Measurements from ENCODE around the gene CARD11.

CARD11 gene

DNA sequence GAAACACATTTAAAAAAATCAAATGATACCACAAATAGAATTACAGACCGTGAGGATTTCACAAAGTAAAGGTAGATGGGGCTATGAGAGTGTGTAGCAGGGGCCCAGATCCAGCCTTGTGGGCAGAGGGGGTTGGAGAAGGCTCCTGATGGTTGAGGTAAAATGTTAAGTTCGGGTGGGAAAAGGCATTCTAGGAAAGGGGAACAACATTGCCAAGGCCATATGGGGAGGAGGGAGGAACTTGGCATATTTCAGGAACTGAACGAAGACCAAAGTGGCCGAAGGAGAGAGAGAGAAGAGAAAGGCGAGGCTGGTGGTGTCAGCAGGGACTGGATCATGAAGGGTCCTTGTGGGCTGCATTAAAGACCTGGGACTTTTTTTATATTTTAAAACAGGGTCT is 98.9 kb downstream of the CARD11 start:
- H3K36me3 ChIP-seq, result peaks cover 0 to 42% (median 31%) of the 10 kb centered on the region in 11 experiments; a peak in 17 of 22 replicates

DNA sequence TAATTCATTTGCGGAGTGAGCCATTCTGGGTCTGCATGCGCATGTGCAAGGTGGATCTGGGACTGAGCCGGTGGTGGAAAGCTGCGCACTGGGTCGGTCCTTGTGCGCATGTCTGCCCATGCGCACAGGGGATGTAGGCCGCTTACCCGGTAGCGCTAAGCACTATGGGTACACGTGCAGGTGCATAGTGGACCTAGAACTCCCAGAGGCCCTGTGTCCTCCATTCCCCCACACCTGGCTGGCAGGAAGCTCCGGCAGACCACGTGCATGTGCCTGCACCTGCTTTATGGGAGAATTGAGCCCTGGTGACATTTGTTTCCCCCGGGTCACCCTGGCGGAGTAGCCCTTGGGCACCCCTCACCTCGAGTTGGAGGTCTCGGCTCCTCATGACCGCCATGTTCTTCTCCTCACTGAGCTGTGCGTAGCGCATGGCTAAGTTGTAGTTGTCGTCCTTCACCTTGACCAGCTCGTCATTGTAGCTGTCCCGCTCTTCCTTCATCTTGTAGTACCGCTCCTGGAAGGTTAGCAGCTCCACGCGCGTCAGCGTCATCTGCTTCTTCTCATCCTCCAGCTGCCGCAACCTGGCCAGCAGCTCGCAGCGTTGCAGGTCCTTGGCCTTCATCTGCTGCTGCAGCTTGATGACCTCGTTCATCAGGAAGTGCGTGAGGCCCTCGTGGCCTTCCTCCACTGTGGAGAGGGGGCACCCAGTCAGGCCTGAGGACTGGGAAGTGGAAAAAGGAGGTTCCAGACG is 99.6 kb downstream of the CARD11 start:
- Histone ChIP-seq H3K36me3 (peaks cover 0 to 49% (median 31%) of the 10 kb centered on the region in 11 experiments; a peak in 17 of 22 replicates), H3K4me2 (peak overlapping the region in 4 of 11 experiments; percentile 8 to 65 (median 40); a peak in 4 of 22 replicates), H4K20me1 (peaks cover 0 to 11% (median 0%) of the 10 kb centered on the region in 11 experiments; a peak in 3 of 22 replicates), H3K9ac (no peak overlapping the region), H3K4me1 (peaks cover 11 to 40% (median 31%) of the 10 kb centered on the region in 10 experiments), H3K27me3 (no peaks in the 10 kb centered on the region), H3K27ac (no peak overlapping the region), H3K4me3 (no peak overlapping the region), H3K9me3 (replicated peaks in 1 of 11) (peaks cover 0 to 23% (median 12%) of the 10 kb centered on the region in 11 experiments; a peak in 14 of 22 replicates)
- no peak for TF ChIP-seq Cebpa-rat (IDR thresholded peaks at IDR 0.05)

More for the DNA sequence above, 98.9 kb downstream of the CARD11 start:
- no peak overlapping the region for H3K9ac ChIP-seq
- peak overlapping the region in 4 of 11 experiments; percentile 8 to 65 (median 40); a peak in 6 of 22 replicates for H3K4me2 ChIP-seq
- H3K4me3 ChIP-seq, result no peak overlapping the region
- H3K27me3 ChIP-seq, result no peaks in the 10 kb centered on the region
- peaks cover 10 to 34% (median 24%) of the 10 kb centered on the region in 10 experiments for H3K4me1 ChIP-seq
- H3K27ac ChIP-seq, result no peak overlapping the region
- H4K20me1 ChIP-seq, result peaks cover 0 to 11% (median 0%) of the 10 kb centered on the region in 11 experiments; a peak in 3 of 22 replicates
- H3K9me3 ChIP-seq (replicated peaks in 1 of 11), result peaks cover 0 to 28% (median 17%) of the 10 kb centered on the region in 11 experiments; a peak in 15 of 22 replicates
- TF ChIP-seq Cebpa-rat (IDR thresholded peaks at IDR 0.05), result no peak

DNA sequence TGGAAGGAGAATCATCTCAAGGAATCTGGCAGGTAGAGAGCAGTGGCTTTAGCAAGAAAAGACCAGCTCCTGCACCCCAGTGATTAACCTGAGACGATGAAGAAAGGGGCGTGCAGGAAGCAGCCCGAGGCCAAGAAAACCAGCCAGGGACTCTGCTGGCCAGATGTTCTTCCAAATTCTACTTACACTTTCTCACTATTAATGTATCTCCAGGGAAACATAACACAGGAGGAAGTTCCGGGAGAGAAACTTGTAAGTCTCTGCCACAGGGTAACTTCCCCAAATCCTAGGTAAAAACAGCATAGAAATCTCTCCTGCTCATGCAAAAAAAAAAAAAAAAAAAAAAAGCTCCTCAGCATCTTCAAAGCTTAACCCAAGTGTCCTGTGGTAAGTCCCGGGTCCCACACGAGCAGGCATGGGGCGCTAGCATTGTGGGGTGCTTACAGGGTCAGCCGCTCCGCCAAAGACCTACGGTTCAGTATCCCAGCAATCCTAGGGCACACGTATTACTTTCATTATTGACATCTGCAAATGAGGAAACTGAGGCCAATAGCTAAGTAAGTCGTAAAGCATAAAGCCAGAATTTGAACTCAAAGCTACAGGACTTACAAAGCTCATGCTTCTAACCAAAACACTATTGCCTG is 102.3 kb downstream of the CARD11 start:
- peaks cover 0 to 73% (median 47%) of the 10 kb centered on the region in 11 experiments; a peak in 19 of 22 replicates for H3K36me3 ChIP-seq
- H3K27me3 ChIP-seq, result no peaks in the 10 kb centered on the region
- H3K4me2 ChIP-seq, result peak overlapping the region; percentile 6 to 77 (median 47); a peak in 19 of 22 replicates
- no peak for TF ChIP-seq Cebpa-rat (IDR thresholded peaks at IDR 0.05)
- peak overlapping the region in 6 of 11 experiments; percentile 21 to 73 (median 40); a peak in 8 of 22 replicates for H3K27ac ChIP-seq
- peak overlapping the region in 1 of 11 experiments; percentile 45; a peak in 1 of 22 replicates for H3K9ac ChIP-seq
- peaks cover 14 to 45% (median 35%) of the 10 kb centered on the region in 10 experiments for H3K4me1 ChIP-seq
- H4K20me1 ChIP-seq, result peaks cover 0 to 11% (median 0%) of the 10 kb centered on the region in 11 experiments; a peak in 3 of 22 replicates
- H3K9me3 ChIP-seq (replicated peaks in 1 of 11), result peaks cover 0 to 23% (median 12%) of the 10 kb centered on the region in 11 experiments; a peak in 13 of 22 replicates
- no peak overlapping the region for H3K4me3 ChIP-seq

DNA sequence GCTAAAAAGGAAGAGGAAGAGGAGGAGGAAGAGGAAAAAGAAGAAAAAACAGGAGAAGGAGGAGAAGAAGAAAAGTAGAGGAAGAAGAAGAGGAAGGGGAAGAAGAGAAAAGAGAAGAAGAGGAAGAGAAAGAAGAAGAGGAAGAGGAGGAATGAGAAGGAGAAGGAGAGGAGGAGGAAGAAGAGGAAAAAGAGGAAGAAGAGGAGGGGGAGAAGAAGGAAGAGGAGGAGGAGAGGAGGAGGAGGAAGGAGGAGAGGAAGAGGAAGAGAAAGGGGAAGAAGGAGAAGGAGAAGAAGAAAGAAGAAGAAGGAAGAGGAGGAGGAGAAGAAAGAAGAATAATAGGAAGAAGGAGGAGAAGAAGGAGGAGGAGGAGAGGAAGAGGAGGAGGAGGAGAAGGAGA is 103.2 kb downstream of the CARD11 start:
- H3K4me1 ChIP-seq, result peaks cover 14 to 45% (median 35%) of the 10 kb centered on the region in 10 experiments
- peaks cover 0 to 23% (median 12%) of the 10 kb centered on the region in 11 experiments; a peak in 13 of 22 replicates for H3K9me3 ChIP-seq (replicated peaks in 1 of 11)
- peaks cover 0 to 67% (median 46%) of the 10 kb centered on the region in 11 experiments; a peak in 19 of 22 replicates for H3K36me3 ChIP-seq
- peak overlapping the region in 5 of 11 experiments; percentile 21 to 73 (median 53); a peak in 6 of 22 replicates for H3K27ac ChIP-seq
- no peak for TF ChIP-seq Cebpa-rat (IDR thresholded peaks at IDR 0.05)
- H4K20me1 ChIP-seq, result peaks cover 0 to 11% (median 0%) of the 10 kb centered on the region in 11 experiments; a peak in 3 of 22 replicates
- H3K4me3 ChIP-seq, result no peak overlapping the region
- H3K4me2 ChIP-seq, result peak overlapping the region; percentile 6 to 77 (median 47); a peak in 13 of 22 replicates
- no peak overlapping the region for H3K9ac ChIP-seq
- no peaks in the 10 kb centered on the region for H3K27me3 ChIP-seq

DNA sequence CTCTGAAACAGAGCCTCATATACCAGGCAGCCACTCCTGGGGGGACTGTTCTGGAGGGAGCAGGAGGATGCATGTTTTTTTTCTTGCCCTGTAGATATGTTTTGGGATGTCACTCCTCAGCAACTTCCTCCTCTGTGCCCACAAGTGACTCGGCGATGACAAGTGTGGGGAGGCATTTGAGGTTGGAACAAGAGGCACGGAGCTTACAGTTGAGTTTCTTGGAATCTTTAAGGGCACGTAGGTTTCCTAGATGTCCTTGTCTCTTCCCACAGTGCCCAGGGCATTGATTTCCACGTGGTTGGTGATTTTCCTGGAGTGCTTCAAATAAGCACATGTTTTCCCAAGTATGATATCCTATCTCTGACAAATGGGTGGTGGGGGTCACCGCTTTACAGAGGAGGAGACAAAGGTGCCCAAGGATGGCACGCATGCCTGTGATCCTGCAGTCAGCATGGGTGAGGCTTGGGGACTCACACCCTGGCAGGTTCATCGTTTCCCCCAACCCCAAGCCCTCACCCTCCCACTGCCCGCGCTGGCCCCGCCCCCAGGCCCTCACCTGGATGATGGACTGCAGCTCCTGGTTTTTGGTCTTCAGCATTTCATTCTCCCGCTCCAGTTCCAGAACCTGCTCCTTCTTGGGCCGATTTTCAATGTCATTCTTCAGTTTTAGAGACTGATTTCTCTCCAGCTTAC is 104.3 kb downstream of the CARD11 start:
- TF ChIP-seq Cebpa-rat (IDR thresholded peaks at IDR 0.05), result no peak
- Histone ChIP-seq H3K4me2 (peak overlapping the region in 10 of 11 experiments; percentile 2 to 70 (median 46); a peak in 16 of 22 replicates), H3K9ac (no peak overlapping the region; a peak in 1 of 22 replicates), H4K20me1 (peaks cover 0 to 11% (median 0%) of the 10 kb centered on the region in 11 experiments; a peak in 3 of 22 replicates), H3K4me3 (no peak overlapping the region), H3K9me3 (replicated peaks in 1 of 11) (peaks cover 0 to 21% (median 10%) of the 10 kb centered on the region in 11 experiments; a peak in 13 of 22 replicates), H3K4me1 (peaks cover 14 to 44% (median 31%) of the 10 kb centered on the region in 10 experiments), H3K27ac (peak overlapping the region in 2 of 11 experiments; percentile 0 to 3; a peak in 2 of 22 replicates), H3K27me3 (no peaks in the 10 kb centered on the region), H3K36me3 (peaks cover 0 to 59% (median 40%) of the 10 kb centered on the region in 11 experiments; a peak in 19 of 22 replicates)

DNA sequence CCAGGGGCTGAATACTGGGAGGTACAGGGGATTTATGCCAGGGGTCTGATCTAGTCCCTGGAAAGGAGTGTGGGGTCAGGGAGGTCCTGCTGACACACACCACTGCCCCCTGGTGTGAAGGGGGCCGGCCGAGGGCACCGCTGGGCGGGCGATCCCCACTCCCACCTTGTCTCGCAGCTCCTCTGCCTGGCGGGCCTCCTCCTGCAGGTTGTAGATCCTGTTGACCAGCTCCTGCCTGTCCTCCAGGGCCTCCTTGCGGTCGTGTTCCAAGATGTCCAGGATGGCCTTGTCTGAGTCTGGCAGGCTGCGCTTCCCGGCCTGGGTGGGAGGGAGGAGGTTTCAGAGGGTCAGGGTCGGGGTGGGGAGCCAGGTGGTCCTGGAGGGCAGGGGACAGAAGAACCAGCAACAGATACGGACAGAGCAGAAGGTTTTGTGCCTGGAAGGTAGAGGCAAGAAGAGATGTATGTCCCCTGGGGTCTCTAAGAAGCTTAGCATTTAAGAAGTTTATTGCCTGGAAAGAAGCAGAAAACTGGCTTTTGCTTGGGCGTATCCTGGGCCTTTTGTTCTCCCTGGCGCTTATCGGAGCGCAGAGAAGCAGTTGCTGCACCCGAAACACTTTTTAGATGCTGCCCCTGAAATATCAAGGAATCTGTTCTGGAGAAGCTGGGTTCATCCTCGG is 105.0 kb downstream of the CARD11 start:
- Histone ChIP-seq H3K9ac (no peak overlapping the region; a peak in 1 of 22 replicates), H3K9me3 (replicated peaks in 1 of 11) (peaks cover 0 to 14% (median 7%) of the 10 kb centered on the region in 11 experiments; a peak in 10 of 22 replicates), H3K4me3 (no peak overlapping the region), H3K36me3 (peaks cover 0 to 58% (median 37%) of the 10 kb centered on the region in 11 experiments; a peak in 19 of 22 replicates), H3K4me1 (peaks cover 14 to 48% (median 32%) of the 10 kb centered on the region in 10 experiments), H3K4me2 (peak overlapping the region in 9 of 11 experiments; percentile 4 to 70 (median 51); a peak in 15 of 22 replicates), H3K27me3 (no peaks in the 10 kb centered on the region), H4K20me1 (peaks cover 0 to 11% (median 0%) of the 10 kb centered on the region in 11 experiments; a peak in 3 of 22 replicates), H3K27ac (no peak overlapping the region)
- TF ChIP-seq Cebpa-rat (IDR thresholded peaks at IDR 0.05), result no peak

DNA sequence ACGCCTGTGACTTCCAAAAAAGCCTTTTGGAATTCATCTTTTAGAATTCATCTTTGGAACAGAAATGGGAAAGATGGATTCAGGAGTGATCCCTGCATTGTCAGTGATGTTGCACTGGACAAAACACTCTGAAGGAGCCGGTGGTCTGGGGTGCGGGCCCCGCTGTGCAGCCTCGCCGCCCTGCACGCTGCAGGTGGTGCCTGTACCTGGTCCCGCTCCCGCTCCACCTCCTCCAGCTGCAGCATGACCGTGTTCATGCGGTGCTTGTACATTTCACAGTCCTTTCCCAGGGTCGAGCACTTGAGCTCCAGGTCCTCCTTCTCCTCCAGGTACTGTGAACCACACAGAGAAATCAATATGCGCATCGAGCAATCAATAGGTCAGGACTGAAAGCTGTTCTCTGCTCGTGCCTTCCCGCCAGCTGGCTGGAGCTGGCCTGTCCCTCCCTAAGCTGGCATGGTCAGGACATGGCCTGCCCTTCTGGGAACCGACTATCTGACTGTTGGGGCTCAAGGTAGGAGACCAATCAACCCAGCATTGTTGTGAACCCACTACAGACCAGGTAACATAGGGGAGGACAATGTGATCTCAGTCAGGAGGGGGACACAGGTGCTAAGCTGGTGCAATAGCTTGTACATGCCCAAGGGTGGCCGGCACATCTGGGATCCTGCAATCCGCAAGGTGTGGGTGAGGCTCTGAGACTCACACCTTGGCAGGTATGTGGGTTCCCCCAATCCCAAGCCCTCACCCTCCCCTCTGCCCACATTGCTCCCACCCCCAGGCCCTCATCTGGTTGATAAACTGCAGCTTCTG is 105.8 kb downstream of the CARD11 start:
- Histone ChIP-seq H3K4me2 (no peak overlapping the region), H3K9me3 (replicated peaks in 1 of 11) (peaks cover 0 to 11% (median 5%) of the 10 kb centered on the region in 11 experiments; a peak in 7 of 22 replicates), H3K4me3 (no peak overlapping the region), H3K9ac (no peak overlapping the region), H4K20me1 (peaks cover 0 to 11% (median 0%) of the 10 kb centered on the region in 11 experiments; a peak in 3 of 22 replicates), H3K27me3 (no peaks in the 10 kb centered on the region), H3K4me1 (peaks cover 14 to 51% (median 32%) of the 10 kb centered on the region in 10 experiments), H3K36me3 (peaks cover 0 to 56% (median 31%) of the 10 kb centered on the region in 11 experiments; a peak in 18 of 22 replicates), H3K27ac (no peak overlapping the region)
- no peak for TF ChIP-seq Cebpa-rat (IDR thresholded peaks at IDR 0.05)
